ENCODE data around the gene FGA.
"Not testable (repeated sequence)": the region's sequence is repeated elsewhere in the genome, so short reads cannot be mapped to it uniquely, and the experiment has no call there.

Gene FGA

DNA sequence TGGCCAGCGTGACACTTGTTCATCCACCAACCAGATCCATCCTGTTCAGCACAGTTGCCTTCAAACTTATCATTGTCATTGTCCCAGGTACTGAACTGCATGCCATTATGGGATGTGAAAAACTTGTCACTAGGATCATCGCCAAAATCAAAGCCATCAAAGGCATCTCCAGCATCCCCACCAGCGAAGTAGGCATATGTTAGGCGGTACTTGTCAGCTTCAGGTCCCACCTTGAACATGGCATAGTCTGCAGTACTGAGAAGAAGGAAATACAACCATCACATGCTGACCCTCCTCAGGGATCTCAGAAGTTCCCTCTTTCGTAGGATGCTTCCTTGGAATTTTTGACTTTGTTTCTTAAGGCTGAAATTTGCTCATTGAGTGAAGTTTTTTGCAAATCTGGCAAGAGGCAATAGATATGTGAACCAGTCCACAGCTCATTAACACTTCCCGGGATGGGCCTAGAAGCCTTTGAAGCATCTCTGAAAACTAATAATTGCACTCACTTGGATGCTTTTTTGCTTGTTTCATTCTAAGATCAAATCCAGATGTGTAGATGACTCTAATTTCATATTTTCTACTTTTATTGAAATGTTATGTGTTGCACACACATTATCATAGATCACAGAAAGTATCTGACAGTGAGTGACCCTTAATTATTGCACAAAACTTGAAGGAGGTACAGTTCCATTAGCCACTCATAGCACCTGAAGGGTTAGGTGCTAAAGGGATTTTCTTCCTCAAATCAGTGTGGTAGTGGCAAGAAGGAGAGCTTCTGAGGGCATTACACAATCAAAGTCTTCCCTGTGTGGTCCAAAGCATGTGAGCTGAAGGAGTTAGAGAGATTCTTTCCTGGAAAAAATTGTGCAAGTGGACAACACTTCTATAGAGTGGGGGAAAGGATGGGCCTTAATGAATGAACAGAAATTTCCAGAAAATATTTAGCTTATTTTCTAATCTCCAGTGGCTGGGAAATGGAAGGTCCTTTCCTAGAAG, 16.5 kb upstream of the FGA start:
- DNase-seq (ENCODE audit: low read depth): no peak

DNA sequence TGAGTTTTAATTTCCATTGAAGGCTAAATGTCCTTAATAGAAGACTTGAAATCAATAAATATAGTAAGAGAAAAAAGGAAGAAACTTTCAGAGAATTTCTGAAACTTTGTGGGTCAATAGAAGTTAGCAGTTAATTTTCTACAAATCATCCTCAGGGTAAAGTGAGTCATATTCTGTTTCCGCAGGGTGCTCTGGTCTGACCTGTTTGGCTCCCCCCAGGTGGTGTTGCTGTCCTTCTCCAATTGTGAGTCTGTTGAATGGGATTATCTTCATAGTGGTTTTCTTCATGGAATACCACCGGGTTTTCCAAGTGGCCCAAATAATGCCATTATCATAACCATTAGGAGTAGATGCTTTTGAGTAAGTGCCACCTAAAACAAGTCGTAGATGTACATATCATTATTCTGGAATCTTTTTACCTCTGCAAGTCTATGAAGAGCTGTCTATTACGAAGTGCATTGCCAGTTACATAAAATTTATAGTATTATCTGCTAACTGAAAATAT, 14.2 kb upstream of the FGA start:
- no peak for DNase-seq (ENCODE audit: low read depth)

DNA sequence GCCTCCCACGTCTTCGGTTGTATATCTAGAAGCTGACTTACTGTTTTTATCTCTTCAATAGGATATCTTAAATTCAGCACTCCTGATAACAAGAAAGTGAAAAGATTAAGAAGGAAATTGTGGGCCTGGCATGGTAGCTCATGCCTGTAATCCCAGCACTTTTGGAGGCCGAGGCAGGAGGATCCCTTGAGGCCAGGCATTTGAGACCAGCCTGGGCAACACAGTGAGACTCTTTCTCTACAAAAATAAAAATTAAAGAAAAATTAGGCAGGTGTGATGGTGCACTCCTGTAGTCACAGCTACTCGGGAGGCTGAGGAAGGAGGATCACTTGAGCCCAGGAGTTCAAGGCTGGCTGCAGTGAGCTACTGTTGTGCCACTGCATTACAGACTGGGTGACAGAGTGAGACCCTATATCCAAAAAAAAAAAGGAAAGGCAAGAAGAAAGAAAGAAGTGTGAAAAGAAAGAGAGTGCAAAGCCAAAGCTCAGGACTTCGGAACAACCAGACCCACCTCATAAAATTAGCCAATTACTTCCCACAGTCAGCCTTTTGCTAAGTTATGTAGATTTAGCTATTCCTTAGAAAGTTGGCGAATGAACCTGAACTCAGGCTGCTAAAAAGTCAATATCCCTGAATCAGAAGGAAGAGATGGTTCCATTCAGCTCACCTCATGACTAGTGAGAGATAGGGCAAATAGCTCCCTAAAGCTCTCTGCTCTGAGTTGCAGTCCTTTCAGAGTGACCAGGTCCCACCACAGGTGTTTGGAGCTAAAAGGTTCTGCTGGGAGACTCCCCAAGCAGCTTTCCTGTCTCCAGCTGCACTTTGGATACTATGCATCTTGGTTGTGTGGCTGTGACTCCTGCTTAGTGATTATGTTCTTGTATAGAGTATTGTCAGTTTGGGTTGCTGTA, 12.7 kb upstream of the FGA start:
- no peak for DNase-seq (ENCODE audit: low read depth)

DNA sequence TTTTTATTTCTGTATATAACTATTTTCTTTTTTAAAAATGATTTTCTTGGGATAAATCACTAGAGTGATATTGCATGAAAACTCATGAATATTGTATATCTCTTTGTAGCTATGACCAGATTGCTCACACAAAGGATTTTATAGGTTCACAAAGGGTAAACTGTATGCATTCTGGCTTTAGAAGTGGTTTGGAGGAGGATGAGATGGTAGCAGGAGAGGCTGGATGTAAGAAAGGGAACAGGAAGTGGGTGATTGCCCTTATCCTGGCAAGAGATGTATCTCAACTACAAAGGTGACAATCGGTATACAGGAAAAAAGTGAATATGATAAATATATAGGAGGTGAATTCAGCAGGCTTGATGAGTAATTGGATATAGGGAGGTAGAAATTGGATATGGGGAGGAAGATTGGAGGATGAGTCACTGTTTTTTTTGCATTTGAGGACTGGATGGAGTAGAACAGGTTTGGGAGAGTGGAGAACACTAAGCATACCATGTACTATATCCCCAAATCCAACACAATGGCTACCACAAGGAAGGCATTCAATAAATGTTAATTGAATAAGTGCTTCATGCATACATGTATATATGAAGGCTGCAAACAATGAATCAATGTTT, 12.0 kb upstream of the FGA start:
- no peak for DNase-seq (ENCODE audit: low read depth)

DNA sequence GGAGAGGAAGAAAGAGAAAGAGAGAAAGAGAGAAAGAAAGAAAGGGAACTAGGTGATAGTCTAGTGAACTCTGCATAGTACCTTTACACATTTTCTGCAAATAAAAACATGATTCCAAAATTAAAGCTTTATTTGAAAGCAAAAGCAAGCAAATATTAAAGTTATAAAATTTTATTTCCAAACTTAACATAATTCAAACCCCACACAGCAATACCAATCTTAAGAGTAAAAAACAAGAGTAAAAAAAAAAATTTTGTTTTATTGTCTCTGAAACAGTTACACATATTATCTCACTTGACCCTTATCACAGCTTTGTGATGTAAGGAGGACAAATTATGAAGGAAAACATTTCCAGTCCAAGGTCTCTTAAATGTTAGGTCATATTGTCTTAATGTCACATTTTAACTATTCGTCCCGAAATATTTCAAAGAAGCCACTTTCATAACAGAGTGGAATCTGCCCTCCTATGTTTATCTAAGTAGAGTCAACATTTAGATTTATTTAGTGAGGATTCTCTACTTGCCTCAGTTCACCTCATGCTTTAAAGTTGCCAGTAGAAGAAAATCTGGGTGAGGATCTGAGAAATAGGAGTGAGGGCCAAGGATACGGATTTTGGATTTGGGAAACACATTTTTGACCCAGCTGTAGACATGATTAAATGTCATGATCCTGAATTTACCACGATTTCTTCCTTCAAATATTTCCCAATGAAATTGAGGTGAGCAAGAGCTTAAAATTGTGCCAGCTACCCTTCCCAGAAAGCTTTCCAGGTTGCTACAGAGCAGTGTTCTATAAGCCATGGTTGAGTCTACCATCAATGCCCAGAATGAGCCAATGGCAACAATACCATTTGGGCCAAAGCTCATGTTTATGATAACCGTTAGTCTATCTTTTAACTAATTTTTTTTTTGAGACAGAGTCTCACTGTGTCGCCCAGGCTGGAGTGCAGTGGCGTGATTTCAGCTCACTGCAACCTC, 7.5 kb upstream of the FGA start:
- no peak for DNase-seq (ENCODE audit: low read depth)

DNA sequence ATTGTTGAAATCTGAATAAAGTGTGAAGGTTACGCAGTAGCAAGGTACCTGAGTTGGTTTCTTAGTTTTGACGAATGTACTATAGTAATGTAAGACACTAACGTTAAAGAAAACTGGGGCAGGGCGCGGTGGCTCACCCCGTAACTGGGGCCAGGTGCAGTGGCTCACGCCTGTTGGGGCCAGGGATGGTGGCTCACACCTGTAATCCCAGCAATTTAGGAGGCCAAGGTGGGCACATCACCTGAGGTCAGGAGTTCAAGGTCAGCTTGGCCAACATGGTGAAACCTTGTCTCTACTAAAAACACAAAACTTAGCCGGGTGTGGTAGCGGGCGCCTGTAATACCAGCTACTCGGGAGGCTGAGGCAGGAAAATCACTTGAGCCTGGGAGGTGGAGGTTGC, 6.7 kb upstream of the FGA start:
- DNase-seq (ENCODE audit: low read depth): not testable (repeated sequence)

DNA sequence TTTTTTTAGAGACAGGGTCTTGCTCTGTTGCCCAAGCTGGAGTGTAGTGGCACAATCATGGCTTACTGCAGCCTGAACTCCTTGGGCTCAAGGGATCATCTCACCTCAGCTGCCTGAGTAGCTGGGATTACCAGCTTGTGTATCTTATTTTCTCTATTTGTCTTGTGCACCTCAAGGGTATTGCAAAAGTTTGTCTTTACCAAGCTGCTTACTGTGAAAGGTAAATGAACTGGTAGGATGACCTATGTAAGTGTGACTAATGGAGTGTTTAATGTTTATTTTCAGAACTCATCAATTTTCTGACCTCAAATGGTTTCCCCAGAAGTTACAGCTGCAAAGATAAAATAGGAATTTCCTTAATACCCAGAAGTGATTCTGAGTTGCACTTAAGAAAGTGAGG, 5.3 kb upstream of the FGA start:
- DNase-seq (ENCODE audit: low read depth): no peak

DNA sequence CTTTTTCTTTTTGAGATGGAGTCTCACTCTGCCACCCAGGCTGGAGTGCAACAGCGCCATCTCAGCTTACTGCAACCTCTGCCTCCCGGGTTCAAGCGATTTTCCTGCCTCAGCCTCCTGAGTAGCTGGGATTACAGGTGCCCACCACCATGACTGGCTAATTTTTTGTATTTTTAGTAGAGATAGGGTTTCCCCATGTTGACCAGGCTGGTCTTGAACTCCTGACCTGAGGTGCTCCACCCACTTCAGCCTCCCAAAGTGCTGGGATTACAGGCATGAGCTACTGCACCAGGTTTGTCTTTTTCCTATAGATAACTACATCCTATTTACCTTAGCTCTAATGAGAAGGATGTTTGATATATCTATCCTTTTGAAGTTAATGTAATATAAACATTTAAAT, 3.8 kb upstream of the FGA start:
- not testable (repeated sequence) for DNase-seq (ENCODE audit: low read depth)

DNA sequence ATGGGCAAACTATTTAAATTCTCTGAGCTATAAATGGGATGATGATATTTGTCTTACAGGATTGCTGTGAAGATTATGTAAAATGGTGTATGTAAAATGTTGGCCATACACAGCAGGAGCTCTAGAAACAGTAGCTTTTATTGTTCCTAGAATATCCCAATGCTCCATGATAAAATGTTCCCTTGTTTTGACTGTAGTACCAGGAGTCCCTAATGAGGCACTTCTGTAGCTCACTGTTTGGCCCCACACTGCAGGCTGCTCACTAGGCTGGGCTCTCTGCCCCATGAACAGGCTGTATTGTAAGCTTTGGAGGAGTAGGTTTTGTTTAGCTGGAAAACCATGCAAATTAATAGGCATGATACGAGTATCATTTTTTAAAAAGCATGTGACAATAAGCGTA, 3.3 kb upstream of the FGA start:
- no peak for DNase-seq (ENCODE audit: low read depth)

DNA sequence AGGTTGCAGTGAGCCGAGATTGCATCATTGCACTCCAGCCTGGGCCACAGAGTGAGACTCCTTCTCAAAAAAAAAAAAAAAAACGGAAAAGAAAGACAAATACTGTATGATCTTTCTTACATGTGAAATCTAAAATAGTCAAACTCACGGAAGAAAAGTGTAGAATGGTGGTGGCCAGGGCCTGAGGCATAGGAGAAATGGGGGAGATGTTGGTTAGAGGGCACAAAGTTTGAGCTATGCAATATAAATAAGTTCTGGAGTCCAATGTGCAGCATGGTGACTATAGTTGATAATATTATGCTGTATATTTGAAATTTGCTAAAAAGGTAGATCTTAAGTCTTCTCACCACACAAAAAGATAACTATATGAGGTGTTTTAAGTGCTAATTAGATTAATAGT, 1.3 kb upstream of the FGA start:
- no peak for DNase-seq (ENCODE audit: low read depth)

DNA sequence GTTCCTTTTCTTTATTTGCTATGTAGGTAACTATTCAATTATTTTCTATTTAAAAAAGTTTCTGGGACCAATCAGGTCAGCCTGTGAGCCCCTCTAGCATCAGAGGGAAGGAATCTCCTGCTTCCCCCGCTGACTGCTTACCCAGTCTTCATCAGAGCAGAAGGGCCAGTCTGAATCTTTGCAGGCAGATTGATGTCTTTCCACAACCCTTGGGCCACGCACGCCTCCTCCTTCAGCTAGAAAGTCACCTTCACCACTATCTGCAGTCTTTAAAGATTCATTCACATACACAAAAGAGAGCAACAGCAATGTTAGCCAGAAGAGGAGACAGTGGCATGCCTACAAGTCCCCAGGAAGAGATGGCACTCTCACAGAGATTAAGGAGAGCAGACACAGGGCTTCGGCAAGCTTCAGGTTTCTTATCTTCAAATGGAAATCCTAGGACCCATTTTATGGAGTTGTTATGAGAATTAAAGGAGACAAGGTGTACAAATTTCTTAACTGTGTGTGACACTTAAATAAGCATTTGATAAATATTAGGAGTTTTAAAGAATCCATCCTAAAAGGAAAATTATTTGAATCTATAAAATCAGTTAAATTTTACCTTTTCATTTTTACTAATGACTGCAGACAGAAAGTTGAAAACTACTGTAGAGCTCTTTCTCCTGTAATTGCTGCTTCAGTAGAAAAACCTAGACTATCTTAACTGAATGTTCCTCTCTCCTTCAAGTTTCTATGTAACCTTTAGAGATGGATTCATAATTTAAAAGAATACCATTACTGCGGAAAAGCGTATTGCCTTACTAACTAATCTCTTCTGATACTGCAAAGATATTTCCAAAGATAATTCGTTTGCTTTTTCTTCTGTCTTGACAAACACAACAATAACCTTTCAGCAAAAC, 995 bp downstream of the FGA start:
- DNase-seq (ENCODE audit: low read depth): no peak

DNA sequence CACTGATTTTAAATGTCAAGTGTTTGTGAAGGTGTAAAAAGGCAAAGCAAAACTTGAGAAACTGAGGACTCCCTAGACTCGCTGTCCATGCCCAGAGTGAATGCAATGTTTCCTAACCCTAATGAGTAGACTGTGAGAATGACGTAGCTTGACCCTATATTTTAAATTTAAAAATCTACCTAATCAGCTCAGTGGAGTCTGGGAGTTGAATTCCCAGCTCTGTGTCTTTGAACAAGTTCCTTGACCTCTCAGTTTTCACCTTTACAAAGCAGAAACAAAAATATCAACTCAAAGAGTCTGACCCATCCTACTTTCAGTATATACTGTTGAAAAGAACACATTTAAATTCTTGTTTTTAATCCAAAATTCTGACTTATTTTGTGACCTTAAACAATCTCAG, 2.3 kb downstream of the FGA start:
- DNase-seq (ENCODE audit: low read depth): no peak

DNA sequence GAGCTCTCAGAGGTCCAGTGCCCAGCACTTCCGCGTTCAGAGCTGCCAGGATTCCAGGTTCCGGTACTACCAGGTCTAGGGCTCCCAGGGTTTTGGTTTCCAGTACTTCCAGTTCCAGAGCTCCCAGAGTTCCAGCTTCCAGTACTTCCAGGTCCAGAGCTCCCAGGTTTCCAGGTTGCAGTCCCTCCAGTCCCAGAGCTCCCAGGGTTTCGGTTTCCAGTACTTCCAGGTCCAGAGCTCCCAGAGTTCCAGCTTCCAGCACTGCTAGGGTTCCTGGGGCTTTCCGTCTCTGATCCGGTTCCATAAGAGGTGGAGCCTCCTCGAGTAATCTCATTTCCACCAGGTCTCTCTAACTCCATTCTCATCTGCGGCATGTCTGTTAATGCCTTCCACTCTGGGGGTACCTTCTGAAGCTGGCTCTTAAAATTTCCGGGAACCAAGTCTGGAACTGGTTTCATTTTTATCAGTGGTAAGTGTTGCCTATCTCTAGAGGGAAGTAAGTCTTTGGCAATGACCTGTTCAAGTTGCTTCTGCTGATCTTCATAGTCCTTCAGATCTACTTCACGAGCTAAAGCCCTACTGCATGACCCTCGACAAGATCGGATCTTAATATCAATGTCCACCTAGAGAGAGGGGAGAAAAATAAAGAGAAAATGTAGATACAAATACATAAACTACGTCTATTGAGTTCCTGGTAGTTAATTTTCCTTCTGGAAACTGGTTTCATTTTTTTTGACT, 4.1 kb downstream of the FGA start:
- no peak for DNase-seq (ENCODE audit: low read depth)

DNA sequence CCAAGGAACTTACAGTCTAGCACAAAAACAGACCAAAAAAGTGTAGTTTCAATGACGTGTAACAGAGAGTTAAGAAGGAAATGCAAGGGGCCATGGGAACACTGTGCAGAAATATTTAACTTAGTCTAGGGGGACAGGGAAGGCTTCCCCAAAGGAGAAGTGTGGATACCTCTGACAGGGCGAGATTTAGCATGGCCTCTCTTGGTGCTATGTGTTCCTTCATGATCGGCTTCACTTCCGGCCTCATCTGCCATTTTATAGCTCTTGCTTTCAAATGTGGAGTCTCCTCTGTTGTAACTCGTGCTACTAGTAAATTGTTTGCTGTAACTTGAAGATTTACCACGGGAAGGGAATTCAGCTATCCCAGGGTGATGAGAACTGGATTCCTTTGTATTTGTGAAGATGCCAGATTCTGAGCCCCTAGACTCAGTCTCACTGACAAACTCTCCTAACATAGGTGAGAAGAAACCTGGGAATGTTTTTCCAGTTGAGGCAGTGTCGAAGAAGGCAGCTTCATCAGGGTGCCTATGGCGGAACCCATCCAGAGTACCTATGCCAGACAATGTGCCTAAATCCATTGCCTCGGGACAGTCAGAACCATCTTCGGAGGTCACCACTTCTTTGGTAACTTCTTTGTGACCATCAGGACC, 5.0 kb downstream of the FGA start:
- no peak for DNase-seq (ENCODE audit: low read depth)

DNA sequence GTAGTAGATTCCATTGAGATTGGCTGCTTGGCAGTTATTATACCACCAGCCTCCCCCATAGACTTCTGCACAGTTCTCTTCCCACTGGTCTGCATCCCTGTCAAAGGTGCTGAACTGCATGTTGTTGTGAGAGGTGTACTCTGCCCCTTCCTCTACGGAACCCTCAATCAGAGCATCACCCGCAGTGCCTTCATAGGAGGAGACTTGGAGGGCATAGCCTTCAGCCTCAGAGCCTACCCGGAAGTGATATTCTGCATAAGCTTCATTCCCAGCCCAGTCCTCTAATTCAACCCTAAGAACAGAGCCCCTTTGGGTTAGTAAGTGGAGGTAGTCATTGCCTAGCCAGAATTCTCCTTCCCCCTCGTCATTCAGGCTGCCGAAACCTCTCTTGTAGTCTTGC, 6.3 kb downstream of the FGA start:
- no peak for DNase-seq (ENCODE audit: low read depth)

DNA sequence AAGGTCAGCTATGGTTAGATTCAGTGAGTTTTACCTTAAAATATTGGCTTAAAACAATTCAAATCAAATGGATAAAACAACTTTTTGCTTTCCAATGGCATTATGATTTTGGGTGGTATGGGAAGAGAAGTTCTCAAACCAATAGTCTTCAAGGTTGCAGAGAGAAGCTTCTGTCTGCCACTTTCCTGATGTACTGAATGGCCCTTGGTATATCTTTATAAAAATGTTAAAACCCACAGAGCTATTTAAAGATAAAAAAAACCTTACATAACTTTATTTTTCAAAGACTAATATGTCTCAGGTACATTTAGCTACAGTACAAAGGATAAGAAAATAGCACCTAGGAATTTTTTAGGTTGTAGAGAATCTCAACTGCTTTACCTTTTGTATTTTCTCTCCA, 6.9 kb downstream of the FGA start:
- no peak for DNase-seq (ENCODE audit: low read depth)

DNA sequence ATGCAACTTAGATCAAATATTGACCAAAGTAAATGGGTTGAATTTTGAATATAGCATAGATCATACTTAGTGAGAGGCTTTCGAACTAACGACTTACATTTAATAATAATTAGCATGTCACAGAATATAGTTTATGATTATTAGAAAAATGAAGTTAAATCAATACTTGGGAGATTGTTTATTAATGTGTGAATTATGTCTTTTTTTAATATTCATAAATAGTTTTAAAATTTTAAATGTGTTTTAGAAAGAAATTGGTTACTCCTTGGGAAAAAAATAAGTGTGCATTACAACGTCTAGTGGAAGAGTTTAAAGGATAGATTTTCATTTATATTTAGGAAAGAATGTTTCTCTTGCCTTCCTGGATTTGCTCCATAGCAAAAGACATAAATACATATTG, 7.3 kb downstream of the FGA start:
- DNase-seq (ENCODE audit: low read depth): no peak

DNA sequence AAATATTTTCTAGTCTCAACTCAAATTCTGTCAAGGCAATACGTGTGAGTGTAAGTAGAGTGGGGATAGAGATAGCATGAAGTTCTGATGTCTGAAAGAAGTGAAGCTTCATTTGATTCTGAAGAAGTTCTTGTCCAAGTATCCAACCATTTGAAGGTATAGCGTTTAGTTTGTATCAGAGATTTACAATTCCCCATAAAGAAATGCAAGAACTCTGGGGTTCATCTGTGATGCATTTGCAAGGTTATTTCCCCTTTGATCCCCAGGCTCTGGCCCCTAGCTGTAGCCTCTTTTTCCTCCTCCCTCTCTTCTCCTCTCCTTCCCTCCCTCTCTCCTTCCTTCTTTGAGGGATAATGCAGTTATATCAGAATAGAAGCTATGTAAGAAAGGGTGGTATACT, 7.8 kb downstream of the FGA start:
- no peak for DNase-seq (ENCODE audit: low read depth)

DNA sequence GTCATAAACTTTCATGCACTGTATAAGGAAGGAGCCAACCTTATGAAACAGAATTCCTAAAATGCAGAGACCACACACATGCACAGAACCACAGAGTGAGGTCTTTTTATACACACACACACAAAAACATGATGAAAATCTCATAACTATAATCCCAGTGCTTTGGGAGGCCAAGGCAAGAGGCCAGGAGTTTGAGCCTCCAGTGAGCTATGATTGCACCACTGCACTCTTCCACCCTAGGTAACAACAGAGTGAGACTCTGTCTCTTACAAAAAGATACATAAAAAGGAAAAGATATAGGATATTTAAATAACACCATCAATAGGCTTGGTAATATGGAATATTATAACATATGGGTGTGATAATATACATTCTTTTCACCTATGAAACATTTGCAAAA, 10.6 kb downstream of the FGA start:
- DNase-seq (ENCODE audit: low read depth): no peak

Measured in GM04503 (cell line).